Hepatocyte (in vitro differentiated cells): ENCODE results near the gene PTPRK.

Experiments
- CTCF ChIP-seq: fragments of 200-600 bp; sonication (generic); IDR thresholded peaks from 2 replicates; pipeline ENCODE4 v1.5.1; 2016; ENCODE audit warnings: antibody characterized with exemption, mild to moderate bottlenecking; ENCODE audit not compliant: poor library complexity
- EZH2 ChIP-seq: fragments of 200-600 bp; sonication (generic); IDR thresholded peaks from 2 replicates; pipeline ENCODE4 v1.6.1; 2016; ENCODE audit warnings: antibody characterized with exemption, mild to moderate bottlenecking, borderline replicate concordance
- EZH2phosphoT487 ChIP-seq: fragments of 200-600 bp; sonication (generic); IDR thresholded peaks from one replicate; pipeline ENCODE4 v1.6.1; 2018; ENCODE audit warnings: antibody characterized with exemption, mild to moderate bottlenecking, low read depth, moderate library complexity; ENCODE audit not compliant: unreplicated experiment, severe bottlenecking

- TF ChIP-seq CTCF (no peak), EZH2phosphoT487 (no peak), EZH2 (no peak)
Observed at GRCh38 chr6:128438393-128438792, 82.0 kb downstream of the PTPRK start.
